GM19372 (cell line): ENCODE data around the gene PGAP2.
"Not testable (repeated sequence)": the region's sequence is repeated elsewhere in the genome, so short reads cannot be mapped to it uniquely, and the experiment has no call there.

Source experiments
- ATAC-seq: cut with Tn5 transposase; IDR thresholded peaks from one replicate; pipeline ENCODE4 v1.9.1; 2021; ENCODE audit warnings: mild to moderate bottlenecking, low read depth, moderate library complexity; ENCODE audit not compliant: unreplicated experiment

The PGAP2 gene

GRCh38 chr11:3853899-3854659, 45.7 kb downstream of the PGAP2 start:
- ATAC-seq = peak; percentile 19

- no peak for ATAC-seq
These were observed 46.3 kb downstream of the PGAP2 start for GRCh38 chr11:3854660-3854976.

GRCh38 chr11:3854977-3855807, 46.8 kb downstream of the PGAP2 start, which contains the start of gene STIM1:
TSS of gene STIM1 (plus strand) at chr11:3855664. CDS start at chr11:3856271, 607 bp downstream.
- ATAC-seq = peak; percentile 58

DNA sequence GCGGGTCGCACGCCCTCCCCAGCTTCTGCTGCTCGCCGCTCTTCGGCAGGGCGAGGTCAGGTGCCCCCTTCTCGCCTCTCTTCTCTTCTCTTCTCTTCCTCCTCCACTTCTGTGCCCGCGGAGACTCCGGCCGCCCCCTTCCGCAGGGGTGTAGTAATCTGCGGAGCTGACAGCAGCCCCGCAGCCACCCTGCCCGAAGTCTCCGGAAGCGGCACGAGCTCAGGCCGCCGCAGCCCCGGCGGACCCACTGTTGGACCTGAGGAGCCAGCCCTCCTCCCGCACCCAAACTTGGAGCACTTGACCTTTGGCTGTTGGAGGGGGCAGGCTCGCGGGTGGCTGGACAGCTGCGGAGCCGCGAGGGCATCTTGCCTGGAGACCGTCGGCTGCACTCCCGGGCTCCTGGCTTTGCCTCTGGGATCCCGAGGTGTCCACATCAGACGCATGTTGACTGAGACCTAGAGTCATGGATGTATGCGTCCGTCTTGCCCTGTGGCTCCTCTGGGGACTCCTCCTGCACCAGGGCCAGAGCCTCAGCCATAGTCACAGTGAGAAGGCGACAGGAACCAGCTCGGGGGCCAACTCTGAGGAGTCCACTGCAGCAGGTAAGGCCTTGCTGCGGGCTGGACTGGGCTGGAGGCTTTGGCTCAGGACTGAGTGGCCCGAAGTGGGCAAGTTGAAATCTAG, 47.6 kb downstream of the PGAP2 start:
- peak; percentile 20 for ATAC-seq

DNA sequence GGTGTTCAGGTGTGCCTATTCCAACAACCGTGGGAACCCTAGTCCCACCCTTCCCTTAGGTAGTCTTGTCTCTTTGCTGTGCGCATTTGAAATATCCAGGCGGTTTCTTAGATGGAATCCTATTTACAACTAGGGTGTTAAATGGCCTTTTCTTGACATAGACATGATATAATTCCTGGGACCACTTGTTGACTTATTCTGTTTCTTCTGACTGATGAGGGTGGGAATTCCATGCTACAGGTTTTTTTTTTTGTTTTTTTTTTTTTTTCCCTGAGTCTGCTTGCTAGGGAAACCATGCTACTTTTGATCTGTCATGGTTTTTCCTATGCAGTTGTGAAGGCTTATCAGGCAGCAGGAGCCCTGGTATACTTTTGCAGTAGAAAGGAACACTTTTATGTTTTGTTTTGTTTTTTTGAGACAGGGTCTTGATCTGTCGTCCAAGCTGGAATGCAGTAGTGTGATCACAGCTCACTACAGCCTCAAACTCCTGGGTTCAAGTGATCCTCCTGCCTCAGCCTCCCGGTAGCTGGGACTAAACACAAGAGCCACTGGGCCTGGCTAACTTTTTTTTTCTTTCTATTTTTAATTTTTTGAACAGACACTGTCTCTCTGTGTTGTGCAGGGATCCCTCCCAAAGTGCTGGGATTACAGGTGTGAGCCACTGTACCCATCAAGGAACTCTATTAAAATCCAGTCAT, 48.6 kb downstream of the PGAP2 start:
- no peak for ATAC-seq

DNA sequence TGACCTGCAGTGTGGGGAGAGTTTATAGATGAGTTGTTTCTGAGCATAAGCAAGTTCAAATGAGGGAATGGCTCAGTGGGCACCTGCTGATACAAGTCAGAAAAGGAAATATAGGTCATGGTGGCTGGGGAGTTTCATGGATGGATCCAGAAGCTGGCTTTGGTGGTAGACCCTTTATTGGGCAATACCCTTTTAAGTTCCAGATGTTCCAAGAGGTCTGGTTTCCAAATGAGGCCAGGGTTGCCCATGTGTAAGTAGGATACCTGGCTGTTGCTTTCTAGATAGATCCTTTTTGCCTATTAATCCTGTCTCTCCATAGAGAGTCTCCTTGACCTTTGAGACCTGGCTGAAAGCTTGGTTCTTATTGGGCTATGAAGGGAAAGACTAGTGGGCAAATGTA, 49.3 kb downstream of the PGAP2 start:
- no peak for ATAC-seq

- ATAC-seq = peak; percentile 29
These were observed 51.1 kb downstream of the PGAP2 start for GRCh38 chr11:3859373-3859881.

DNA sequence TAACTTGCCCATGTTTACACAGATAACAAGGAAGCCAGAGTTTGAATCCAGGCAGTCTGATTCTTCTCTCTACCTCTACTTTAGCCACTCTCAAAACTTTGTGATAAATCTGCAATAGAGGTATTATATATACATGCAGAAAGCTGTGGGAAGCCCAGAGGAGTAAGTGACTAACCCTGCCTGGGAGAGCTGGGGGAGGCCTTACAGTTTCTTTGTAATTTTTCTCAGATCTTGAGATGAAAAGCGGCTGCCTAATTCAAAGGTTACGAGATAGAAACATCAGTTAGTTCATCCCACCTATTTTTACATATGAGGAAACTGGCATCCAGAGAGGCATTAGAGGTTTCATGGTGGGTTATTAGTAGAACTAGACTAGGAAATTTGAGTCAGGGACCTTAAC, 52.0 kb downstream of the PGAP2 start:
- no peak for ATAC-seq

GRCh38 chr11:3860898-3861393, 52.6 kb downstream of the PGAP2 start:
- ATAC-seq = not testable (repeated sequence)

DNA sequence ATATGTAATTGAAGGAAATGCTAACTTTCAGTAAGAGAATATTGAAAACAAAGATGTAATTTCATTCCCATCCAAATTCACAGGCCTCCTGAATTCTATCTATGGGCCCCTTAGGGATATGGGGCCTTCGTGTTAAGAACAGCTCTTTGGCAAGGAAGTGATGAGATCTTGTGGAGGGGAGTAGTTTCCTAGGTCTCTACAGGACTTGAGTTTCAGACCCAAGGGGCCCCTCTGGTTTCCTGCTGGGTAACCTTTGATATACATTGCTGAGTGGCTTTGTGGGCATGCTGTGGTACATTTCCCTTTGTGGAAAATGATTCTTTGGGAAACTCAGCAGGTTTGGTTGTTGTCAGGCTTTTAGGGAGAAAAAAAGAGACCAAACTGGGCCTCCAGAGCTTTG, 53.3 kb downstream of the PGAP2 start:
- ATAC-seq = no peak

DNA sequence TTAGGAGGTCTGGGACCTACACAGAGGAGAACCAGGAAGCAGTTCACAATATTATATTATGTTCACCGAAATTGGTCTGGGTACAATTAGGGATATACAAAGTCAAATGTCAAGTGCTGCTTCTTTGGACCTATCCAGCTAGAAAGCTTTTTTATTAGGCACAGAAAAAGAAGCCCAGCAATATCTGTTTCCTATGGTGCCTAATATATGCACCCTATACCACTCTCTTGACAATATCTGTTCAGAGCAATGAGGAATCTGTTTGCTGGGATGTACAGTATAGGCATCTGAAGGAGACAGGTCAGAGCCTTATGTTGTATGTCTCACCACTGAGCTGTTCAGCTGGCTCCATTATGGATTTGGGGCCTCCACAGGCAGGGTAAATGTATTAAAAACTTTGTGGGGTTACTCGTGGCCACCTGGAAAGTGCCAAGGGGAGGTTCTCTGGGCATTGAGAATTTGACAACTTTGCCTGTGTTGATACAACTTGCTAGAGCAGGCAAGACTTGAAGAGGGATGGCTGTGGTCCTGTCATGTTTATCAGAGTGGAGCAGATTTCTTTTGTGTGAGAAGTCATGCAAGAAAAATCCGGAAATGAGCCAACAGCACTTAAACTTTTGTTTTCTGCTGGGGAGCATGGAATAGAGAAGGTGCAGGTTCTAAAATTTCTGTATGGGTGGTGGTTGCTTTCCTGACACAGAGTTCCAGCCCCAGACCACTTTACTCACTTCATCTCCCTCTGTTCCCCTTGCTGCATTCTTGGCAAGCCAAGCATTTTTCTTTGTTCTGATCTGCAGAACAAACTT, 57.2 kb downstream of the PGAP2 start:
- peak; percentile 14 for ATAC-seq

DNA sequence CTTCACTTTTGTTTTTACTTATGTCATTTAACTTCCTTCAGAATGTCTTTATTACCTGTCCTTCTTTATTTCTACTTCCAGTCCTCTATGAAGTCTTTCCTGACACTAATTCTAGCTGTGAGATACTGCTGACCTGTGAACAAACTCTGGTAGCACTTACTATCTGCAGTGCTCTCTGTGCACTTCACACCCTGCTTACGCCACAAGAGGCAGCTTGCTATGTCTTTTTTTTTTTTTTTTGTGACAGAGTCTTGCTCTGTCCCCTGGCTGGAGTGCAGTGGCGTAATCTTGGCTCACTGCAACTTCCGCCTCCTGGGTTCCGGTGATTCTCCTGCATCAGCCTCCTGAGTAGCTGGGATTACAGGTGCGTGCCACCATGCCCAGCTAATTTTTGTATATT, 57.8 kb downstream of the PGAP2 start:
- peak; percentile 53 for ATAC-seq

GRCh38 chr11:3866836-3867208, 58.5 kb downstream of the PGAP2 start:
- ATAC-seq = no peak

DNA sequence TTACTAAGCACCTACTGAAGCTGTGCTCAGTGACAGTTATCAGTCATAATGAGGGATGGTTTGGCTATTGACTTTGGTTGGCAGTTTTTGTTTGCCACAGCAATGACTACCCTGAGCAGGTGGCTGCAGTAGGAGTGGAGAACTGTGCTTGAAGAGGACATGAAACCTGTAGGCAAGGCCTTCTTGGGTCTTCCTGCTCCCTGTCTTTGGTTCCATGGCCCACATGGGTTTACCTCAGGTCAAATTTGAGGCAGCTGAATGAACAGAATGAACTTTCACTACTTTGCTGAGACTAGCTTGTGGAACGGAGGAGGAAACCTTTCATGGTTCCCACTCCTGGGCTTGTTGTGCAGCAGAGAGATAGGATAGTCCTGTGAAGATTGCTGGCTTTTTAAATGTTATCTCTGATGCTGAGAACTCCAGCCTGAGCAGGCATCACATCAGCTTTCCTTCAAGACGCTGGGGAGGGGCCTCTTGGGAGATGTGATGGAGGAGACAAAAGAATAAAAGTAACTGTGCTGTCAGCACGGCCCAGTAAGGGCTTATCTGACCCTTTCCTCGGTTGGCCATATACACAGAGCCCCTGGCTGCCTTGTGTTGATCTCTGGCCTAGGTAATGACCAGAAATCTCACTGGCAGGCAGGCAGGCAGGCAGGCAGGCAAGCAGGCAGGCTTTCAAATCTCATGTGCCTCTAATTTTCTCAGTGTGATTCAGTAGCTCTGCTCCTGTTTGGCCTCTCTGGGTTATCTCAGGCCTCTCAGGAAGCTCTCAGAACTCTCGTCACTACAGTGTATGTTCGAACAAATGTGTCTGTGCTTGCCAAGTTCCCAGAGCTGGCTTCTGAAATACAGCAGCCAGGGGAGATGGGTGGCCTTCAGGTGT, 59.1 kb downstream of the PGAP2 start:
- no peak for ATAC-seq

GRCh38 chr11:3873712-3874349, 65.5 kb downstream of the PGAP2 start:
- ATAC-seq = no peak
